Ammon's horn (tissue), 1 donor: ENCODE data around the gene GRID1.

Experiments used
- DNase-seq: peaks from one replicate; pipeline ENCODE4 v3.0.0-alpha.2; 2016; ENCODE audit warnings: low spot score

GRID1 gene

DNA sequence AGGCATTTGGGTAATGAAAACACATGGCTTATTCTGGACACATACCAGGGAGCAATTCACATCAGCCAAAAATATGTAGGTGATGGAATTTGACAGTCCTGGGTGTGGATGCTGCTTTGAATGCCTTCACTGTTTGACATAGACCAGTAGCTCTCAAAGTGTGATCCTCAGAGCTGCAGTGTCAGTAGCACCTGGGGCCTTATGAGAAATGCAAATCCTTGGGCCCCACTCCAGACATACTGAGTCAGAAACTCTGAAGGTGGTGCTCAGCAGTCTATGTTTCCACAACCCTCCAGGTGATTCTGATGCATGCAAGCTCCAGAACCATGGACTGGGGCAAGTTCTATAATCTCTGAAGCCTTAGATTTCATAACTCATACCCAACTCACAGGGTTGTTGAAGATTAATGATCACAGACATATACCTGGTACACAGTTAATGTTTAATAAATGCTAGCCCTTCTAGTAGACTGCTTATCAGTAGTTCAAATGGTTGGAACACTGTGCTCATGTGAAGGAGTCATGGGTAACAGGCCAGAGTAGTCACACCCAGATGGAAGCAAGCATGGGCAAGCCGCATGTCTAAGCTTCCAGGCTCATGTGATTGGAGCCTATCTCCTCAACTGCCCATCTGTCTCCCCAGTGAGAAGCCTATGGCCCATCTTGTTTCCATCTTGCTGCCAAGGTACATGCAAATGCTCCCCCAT, 715.7 kb downstream of the GRID1 start:
- DNase-seq, result no peak

DNA sequence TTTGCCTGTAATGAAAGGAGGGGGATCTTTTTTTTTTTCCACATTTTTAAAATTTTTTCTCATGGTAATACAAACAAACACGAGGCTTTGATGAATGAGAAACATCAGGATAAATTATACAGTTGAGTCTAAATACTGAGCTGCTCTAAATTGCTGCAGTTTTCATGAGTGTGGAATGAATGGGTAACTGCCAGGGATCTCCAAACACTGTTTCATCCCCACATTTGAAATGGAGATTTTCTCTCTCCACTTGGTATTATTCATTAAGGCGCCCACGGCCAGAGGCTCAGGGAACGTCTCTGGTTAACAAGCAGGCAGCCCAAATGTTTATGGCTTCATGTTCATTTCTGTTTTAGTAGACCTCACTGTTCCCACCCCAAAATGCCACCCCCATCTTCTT, 717.1 kb downstream of the GRID1 start:
- peak; percentile 42 for DNase-seq

DNA sequence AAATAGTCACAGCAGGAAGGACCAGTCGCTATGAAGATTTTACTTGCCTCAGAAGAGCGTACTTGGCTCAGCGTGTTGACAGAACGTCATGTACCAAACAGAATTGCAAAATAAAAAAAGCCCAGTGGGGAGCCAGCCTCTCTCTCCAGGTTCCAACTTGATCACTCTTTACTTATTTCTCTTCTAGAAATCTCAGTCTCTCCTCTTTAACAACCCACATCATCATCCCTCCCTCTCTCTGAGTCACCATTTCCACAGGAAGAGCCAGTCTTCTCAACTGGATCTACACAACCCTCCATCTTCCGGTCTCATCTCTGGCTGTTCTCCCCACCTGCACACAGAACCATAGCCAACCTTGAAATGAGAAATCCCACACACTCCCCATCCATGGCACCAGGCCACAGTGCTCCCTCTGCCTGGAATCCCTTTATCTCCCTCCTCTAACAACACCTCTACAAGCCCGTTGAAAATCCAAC, 718.3 kb downstream of the GRID1 start:
- no peak for DNase-seq

DNA sequence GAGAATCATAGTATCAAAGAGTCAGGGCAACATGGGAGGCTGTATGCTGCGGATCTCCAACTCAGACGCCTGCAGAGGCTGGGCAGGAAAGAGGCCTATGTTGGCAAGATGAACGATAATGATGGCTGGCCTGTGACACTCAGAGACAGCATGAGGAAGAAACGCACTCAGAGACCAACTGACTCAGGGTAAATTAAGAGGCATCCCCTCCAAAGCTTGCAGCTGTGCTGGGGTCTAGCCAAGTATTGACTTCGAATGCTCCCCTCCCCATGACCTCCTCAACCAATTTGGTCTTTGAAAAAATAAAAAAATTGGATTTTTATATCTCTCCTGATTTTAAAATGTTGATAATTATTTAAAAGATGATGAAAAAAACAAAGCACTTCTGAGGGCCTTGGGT, 718.9 kb downstream of the GRID1 start:
- DNase-seq, result no peak

DNA sequence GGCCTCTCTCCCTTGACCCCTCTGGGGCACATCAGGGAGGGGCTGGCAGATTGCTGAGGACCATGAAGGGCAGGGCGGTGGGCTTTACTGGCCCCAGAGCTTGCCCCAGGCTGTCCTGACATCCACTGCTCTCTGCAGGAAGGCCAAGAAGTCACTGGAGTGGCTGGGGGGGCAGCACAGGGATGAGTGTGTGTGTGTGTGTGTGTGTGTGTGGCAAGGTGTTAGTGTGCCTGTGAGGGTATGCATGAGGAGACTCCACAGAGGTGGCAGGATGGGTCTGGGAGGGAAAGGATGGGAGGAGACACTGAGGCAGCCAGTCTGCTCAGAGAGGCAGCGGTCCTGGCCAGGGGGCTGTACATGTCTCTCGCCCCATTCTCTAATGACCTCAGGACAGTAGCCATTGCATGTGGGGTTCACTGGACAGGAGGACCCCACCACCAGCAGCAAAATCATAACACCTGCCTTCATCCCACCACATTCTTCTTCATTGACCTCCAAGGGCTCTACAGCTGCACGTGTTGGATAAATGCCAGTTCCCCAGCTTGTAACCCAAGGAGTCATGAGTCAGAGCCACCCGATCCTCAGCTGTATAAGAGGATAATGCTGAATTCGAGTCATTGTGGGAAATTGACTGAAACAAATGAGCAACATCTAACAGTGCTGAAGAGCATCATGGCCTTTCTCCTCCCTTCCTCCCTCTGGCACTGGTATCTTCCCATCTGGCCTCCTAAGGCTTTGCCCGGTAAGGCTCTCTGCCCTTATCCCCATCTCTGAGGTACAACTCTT, 720.5 kb downstream of the GRID1 start:
- DNase-seq, result peak; percentile 60

DNA sequence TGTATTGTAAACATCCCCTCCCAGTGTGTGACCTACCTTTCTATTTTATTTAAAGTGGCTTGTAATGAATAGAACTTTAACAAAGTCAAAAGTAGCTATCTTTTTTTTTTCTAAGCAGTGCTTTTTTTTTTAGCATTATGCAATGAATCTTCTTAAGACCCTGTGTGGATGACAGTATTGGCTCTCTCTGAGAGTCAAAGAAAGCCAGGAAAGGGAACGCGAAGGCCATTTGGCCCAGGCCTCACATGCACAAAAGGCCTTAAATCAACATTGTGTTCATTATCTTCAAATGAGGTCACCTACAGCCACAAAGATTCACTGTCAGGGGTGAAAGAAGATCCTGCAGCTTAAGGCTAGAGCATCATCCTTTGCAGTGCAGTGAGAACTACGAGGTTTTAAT, 721.5 kb downstream of the GRID1 start:
- DNase-seq, result no peak

DNA sequence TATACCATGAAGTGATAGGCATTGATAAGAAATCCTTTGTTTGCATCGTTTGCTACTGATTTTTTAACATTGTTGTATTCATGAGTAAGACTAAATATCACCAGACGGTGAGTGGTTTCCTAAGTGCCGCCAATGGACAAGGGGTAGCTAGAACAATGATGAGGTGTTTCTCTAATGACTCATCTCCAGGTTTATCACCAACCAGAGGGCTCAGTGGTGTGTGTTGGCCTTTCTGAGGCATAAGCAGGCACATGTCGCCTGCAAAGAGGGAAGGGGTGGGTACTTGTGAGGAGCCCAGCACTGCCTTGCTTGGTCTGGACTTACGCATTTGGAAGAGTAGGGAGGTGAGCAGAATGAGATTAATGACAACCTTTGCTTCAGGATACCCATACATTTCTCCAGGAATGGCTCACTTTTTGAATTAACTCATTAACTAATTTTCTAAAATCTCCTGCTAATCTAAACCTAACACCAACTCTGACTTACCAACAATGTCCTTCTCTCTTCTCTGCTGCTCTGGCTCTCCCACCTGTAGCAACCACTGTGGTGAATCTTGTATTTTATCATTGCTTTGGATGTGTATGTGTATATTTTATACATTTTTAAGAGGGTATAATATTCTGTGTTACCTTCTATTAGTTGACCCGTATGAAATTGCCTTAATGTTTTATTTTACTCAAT, 722.6 kb downstream of the GRID1 start:
- no peak for DNase-seq

DNA sequence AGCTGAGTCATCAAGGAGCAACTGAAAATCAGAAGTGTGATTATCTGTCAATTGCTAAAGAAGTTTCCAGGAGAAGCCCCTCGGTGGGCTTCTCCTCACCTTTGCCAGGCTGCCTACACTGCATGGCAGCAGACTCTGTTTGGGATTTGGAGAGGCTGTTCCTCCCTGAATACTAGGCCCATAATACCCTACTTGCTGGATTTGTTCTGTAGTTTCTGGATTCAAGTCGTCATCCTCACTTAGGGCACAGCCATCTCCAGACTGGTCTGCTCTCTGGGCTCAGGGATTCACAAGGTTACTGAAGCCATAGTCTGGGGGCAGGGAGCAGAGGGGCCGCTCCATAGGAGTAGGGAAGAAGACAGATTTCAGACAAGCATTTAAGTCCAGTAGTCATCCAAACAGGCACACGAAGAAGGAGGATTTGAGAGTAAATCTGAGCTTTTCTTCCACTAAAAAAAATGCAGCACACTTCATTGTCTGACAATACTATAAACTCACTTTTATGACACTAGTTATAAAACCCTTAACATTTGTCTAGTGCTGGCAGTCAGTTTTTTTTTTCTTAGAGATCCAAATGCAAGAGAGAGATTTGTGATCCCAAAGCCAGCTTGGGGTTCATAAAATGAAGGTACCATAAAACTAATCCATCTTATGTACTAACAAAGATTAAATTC, 723.3 kb downstream of the GRID1 start:
- DNase-seq, result no peak

DNA sequence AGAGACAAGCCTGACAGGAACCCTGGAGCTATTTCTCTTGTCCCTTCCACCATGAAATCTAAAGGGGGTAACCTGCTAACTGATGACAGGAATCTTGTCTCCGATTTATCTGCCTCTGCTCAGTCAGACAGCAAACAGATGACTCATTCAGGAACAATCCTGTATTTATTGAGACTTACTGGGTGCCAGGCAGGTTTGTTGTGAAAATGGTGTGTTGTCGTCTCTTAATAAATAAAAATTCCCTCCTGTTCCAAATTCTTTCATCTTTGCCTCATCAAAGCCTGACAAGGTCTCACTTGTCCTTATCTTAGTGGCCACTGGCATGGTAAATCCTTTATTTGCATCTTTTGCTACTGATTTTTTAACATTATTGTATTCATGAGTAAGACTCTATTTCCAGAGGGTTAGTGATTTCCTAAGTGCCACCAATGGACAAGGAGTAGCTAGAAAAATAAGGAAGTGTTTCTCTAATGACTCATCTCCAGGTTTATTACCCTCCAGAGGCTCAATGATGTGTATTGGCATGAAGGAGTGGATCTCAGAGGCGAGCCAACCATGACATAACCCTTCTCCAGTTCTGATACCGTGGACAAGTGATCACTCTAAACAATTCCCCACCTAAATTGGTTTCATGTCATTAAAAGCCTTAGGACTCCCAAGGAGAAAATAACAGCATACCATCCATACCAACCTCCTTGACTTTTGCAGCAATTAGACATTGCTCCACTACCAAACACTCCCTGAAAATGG, 724.0 kb downstream of the GRID1 start:
- DNase-seq, result no peak

DNA sequence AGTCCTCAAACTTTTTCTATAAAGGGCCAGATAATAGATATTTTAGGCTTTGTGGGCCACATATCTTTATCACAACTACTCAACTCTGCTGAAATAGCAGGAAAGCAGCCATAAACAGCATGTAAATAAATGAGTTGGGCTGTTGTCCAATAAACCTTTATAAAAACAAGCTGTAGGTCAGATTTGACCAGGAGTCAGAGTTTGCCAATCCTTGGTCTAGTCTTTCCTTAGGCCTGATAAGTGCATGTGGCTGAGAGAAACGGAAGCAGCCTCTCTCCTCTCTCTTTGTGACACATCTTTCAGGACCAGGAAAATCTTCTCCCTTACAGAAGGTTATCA, 724.5 kb downstream of the GRID1 start:
- DNase-seq, result no peak

DNA sequence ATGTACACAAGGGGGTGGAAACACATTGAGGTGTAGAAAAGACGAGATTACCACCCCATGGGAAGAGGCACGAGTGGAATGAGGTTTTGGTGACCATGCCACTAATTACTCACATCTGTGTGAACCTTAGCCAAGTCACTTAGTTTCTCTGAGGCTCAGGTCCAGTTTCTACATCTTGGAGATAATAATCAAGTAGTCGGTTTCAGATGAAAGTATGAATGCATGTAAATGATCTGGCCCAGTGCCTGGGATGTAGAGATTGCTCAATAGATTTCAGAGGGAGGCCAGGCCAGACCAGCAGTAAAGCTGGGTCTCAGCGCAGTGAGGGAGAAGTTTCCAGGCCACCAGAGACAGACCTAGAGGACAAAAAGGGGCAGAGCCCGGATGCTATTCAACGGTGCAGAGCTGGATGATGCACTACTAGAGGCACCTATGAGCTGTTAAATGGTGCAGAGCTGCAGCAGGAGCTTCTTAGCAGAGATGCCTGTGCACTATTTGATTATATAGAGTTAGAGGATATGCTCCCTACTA, 725.1 kb downstream of the GRID1 start:
- DNase-seq, result no peak

DNA sequence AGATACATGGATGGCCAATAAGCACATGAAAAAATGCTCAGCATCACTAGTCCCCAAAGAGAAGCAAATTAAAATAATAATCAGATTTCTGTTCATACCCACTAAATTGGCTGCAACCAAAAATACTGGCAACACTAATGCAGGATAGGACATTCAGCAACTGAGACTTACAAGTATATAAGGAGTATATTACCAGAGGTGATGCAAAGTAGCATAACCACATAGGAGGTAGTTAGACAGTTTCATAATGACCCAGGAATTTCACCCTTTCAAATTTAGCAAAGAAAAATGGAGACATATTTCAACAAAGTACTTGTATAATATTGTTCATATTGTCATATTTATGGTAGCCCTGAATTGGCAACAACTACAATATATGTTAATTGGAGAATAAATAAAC, 727.8 kb downstream of the GRID1 start:
- DNase-seq, result no peak

DNA sequence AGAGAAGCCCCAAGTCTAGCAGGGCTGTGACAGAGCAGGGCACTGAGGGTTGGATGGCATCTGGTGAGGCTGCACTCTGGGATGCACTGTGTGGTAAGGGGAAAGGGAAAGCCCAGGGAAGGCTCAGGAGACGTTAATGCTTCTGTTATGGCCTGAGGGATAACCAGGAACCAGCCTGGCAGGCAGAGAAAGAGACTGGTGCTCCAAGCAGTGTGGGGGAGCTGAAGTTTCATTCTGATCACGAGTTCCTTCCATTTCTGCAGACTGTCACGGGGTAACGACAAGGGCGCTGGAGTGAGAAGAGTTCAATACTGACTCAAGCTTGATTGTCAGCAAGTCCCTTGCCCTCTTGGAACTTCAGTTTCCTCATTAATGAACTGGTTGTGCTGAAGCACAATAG, 730.9 kb downstream of the GRID1 start:
- DNase-seq, result no peak

DNA sequence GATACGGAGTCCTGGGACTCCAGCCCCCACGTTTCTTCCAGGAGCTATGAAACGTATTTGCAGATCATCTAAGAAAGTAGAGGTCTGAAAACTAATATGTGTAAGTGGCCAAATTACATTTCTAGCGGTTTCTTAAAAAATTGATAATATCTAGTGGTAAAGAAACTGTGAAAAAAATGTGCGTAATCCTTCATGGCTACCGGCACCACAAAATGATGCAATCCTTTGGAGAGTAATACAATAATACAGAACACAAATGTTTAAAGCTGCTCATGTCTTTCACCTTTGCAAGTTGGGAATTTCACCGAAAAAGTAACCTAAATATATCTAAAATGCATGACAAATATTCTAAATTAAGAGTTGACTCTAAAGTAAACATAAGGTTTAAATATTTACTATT, 742.1 kb downstream of the GRID1 start:
- DNase-seq, result no peak

DNA sequence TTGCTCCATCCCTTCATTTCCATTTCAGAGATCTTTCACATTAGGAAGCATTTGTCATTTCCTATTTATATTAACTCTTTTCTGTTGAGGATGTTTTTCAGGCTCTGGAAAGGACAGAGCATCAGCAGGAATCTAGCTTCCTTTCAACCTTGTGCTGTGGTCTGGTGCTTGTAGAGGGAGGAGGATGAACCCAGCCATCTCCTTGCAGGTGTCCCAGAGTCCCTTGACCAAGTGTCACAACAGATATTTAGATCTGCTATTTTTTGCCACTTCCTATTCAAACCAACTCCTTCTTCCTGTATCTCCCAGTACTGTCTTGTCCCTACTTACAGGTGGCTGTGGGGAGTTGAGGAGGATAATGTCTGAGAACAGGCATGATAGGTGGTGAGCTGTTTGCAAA, 742.8 kb downstream of the GRID1 start:
- DNase-seq, result no peak

DNA sequence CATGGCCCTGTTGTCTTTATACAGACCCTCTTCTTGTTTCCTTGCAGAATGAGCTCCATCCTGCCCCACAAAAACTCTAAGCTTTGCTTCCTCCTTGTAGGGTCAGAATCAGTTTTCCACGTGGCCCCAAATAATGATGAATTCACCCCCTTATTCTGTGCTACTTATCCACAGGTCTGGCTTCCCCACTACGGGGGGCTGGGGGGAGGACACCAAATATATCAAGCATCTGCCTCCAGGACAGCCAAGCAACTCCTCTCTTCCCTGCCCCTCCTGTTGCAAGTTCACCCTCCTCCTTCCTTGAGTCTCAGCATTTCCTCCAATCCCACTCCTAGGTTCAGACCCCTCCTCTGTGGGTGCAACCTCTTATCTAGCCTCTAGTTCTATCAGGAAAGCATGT, 743.3 kb downstream of the GRID1 start:
- DNase-seq, result no peak

DNA sequence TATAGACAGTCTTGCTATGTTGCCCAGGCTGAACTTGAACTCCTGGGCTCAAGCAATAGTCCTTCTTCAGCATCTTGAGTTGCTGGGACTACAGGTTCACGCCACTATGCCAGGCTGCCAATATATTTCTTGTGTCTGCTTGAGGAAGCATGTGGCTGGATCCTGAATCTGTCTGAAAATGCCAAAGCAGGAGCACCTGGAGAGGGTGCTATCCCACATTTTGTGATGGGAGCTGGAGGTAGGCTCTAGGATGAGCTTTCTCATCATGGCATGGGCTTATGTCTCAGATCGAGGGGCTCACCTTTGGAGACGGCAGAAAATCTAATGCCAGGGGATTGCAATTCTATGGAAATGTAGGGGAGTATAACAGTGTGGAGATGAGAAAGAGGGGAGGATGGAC, 744.2 kb downstream of the GRID1 start:
- no peak for DNase-seq

DNA sequence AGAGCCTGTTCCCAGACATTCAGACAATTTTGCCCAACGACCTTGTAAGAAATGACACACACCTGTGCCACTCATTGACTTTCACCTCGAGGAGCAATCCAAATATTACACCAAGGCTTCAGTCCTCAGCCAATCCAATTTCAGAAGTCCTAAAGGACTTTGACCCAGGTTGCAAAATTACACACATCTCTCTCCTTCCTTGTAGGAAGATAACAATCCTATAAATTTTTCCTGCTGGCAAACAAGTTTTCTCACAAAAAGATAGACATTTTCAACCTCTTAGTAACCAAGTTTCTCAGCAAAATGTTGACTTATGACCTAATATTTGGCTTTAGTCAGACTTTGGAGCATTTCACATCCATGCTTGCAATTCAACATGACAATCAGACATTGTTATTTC, 745.0 kb downstream of the GRID1 start:
- no peak for DNase-seq

DNA sequence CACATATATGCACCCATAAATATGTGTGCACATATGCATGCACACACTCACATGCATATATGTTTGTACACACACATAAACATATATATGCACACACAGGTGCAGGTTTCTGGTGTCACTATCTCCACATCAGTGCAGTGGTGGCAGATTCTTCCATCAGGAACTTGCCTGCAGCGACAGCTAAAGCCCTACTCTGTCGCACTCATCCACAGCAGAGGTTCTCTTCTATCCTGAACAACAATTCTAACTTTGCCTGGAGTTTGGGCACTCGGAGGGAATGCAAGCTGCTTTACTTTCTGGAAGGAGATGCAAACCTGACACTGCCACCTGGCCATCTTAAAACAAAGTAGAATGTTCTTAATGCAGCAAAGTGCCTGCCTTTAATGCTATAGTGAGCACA, 745.8 kb downstream of the GRID1 start:
- DNase-seq, result no peak

DNA sequence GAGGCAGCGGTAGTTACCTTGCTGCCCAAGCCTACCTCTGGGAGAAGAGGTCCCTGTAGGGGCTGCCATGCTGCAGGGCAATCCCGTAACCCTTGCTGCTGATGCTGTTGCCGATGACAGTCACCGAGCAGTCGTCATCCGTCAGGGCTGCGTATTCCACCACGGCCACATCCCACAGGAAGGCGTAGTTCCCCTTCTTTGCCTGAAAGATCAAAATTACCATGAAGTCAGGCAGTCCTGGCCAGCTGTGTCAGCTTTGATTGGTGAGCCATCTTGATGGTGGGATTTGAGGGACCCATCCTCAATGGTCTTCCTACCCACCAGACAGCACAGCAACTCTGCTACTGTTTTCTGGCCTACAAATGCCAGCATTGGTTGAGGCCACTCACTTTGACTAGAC, 746.8 kb downstream of the GRID1 start:
- no peak for DNase-seq

DNA sequence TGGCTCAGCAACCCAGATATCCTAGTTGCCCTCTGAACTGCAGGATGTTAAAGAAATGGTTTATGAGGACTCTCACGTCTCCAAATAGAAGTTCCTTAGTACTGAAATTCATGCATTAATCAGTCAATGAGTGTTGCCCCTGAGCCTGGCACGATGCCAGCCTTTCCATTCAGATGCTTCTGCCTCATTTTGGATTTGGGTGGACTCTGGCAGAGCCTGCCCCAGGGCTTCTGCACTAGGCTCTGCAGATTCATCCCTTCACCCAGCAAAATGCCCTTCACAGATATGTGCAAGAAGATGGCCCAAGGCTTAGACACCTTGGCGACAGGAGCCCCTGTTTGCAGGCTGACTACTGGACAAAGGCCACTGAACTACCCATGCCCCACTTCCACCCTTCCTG, 747.8 kb downstream of the GRID1 start:
- no peak for DNase-seq
